Left lung (tissue), 10 donors: ENCODE results near the gene AKT2. TPM values are rescaled to one million over a fixed set of nuclear protein-coding genes. Genes with fewer than 3 reads are reported as not detected.
A peak's percentile ranks its signal among the peaks of the same experiment; 100 is the strongest.

ENCODE experiments used
- ATAC-seq: fragments of 200-7000 bp; cut with Tn5 transposase; one replicate; pipeline ENCODE4 v1.9.1; 2020; ENCODE audit warnings: moderate library complexity
- DNase-seq, 4 donors: peaks; one replicate each; pipeline ENCODE4 v3.0.0-alpha.2; 2013 to 2020
- H3K27ac ChIP-seq, 2 donors: fragments of 200-600 bp; sonication (generic) in 1 of 2; one replicate each; pipeline versions ENCODE4 v1.5.0 to v1.8.0; 2020 to 2021
- H3K27me3 ChIP-seq, 2 donors: fragments of 200-600 bp; sonication (generic) in 1 of 2; one replicate each; pipeline versions ENCODE4 v1.5.0 to v1.8.0; 2020 to 2021
- H3K36me3 ChIP-seq, 2 donors: fragments of 200-600 bp; sonication (generic) in 1 of 2; one replicate each; pipeline versions ENCODE4 v1.5.0 to v1.8.0; 2020 to 2021
- H3K4me1 ChIP-seq, 2 donors: fragments of 200-600 bp; one replicate each; pipeline ENCODE4 v1.8.0; 2021
- H3K4me3 ChIP-seq, 2 donors: fragments of 200-600 bp; sonication (generic) in 1 of 2; one replicate each; pipeline versions ENCODE4 v1.5.0 to v1.8.0; 2020 to 2021; ENCODE audit warnings: mild to moderate bottlenecking in 1 of 2
- H3K9me3 ChIP-seq, 2 donors: fragments of 200-600 bp; sonication (generic) in 1 of 2; one replicate each; pipeline versions ENCODE4 v1.5.0 to v1.8.0; 2020 to 2021
- intact Hi-C, 2 donors: fragments of 100-400 bp; cut with DNase I; formaldehyde crosslinking; loops; one replicate each; pipeline versions ENCODE4 v1.11.2 to v1.14.2; 2022
- polyA plus RNA-seq, 6 donors: library from polyadenylated mRNA; unstranded; fragments of 120-200 nt; gene quantifications; one replicate each; pipeline ENCODE4 v1.2.1, GENCODE V29; 2013; ENCODE audit not compliant: insufficient read length in 6 of 6
- total RNA-seq, 2 donors: library from RNA; stranded (reverse); fragmentation: NEBNext Ultra II Directional; extraction: Animal tissue kit (Norgen Biotek cat#: 25700); gene quantifications; one replicate each; pipeline ENCODE4 v1.2.1, GENCODE V29; 2021
- TF ChIP-seq, protein P1 (sequence below), 2 donors: fragments of 200-600 bp; sonication (generic) in 1 of 2; IDR thresholded peaks; one replicate each; pipeline versions ENCODE4 v1.5.0 to v1.8.0; 2021; ENCODE audit warnings: antibody characterized with exemption in 2 of 2
- donor health status: DM: no; HTN: yes; CAD: no.
- donor health status: DM: no; HTN: no; CAD: no.

Gene AKT2
- total and polyA plus RNA-seq, 8 donors, result 102 to 182 (median 163) TPM

GRCh38 chr19:40216777-40217026, 68.4 kb downstream of the AKT2 start:
- no peak for ATAC-seq
- H3K27ac ChIP-seq, result no peak overlapping the region
- no peak overlapping the region for H3K4me3 ChIP-seq
- intact Hi-C loops, result loop anchor here in 1 of 2 donors (10.0 kb wide), 1 partner anchor 82 kb away; no protein-coding TSS in a partner anchor
- no peaks in the 10 kb centered on the region for H3K9me3 ChIP-seq
- H3K27me3 ChIP-seq, result peaks cover 24 to 66% of the 10 kb centered on the region in 2 donors
- H3K4me1 ChIP-seq, result peaks cover 0 to 3% of the 10 kb centered on the region in 2 donors
- TF ChIP-seq, protein P1, sequence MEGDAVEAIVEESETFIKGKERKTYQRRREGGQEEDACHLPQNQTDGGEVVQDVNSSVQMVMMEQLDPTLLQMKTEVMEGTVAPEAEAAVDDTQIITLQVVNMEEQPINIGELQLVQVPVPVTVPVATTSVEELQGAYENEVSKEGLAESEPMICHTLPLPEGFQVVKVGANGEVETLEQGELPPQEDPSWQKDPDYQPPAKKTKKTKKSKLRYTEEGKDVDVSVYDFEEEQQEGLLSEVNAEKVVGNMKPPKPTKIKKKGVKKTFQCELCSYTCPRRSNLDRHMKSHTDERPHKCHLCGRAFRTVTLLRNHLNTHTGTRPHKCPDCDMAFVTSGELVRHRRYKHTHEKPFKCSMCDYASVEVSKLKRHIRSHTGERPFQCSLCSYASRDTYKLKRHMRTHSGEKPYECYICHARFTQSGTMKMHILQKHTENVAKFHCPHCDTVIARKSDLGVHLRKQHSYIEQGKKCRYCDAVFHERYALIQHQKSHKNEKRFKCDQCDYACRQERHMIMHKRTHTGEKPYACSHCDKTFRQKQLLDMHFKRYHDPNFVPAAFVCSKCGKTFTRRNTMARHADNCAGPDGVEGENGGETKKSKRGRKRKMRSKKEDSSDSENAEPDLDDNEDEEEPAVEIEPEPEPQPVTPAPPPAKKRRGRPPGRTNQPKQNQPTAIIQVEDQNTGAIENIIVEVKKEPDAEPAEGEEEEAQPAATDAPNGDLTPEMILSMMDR (IDR thresholded peaks at IDR 0.05), result no peak
- DNase-seq, result no peak
- H3K36me3 ChIP-seq, result peaks cover 0 to 14% of the 10 kb centered on the region in 2 donors

GRCh38 chr19:40216013-40216776, 69.0 kb downstream of the AKT2 start:
- H3K27ac ChIP-seq, result no peak overlapping the region
- DNase-seq (no peak), ATAC-seq (no peak)
- peaks cover 24 to 61% of the 10 kb centered on the region in 2 donors for H3K27me3 ChIP-seq
- H3K4me3 ChIP-seq, result no peak overlapping the region
- TF ChIP-seq, protein P1 (IDR thresholded peaks at IDR 0.05), result no peak
- H3K36me3 ChIP-seq, result peaks cover 0 to 19% of the 10 kb centered on the region in 2 donors
- H3K4me1 ChIP-seq, result peaks cover 0 to 3% of the 10 kb centered on the region in 2 donors
- intact Hi-C loops, result loop anchor here in 1 of 2 donors (10.0 kb wide), 1 partner anchor 81 kb away; no protein-coding TSS in a partner anchor
- H3K9me3 ChIP-seq, result no peaks in the 10 kb centered on the region

- H3K36me3 ChIP-seq, result peaks cover 0 to 28% of the 10 kb centered on the region in 2 donors
- H3K27ac ChIP-seq, result no peak overlapping the region
- TF ChIP-seq, protein P1 (IDR thresholded peaks at IDR 0.05), result no peak
- H3K4me3 ChIP-seq, result no peak overlapping the region
- peaks cover 0 to 3% of the 10 kb centered on the region in 2 donors for H3K4me1 ChIP-seq
- no peaks in the 10 kb centered on the region for H3K9me3 ChIP-seq
- H3K27me3 ChIP-seq, result peaks cover 24 to 48% of the 10 kb centered on the region in 2 donors
- intact Hi-C loops, result loop anchor here in 1 of 2 donors (10.0 kb wide), 1 partner anchor 80 kb away; no protein-coding TSS in a partner anchor
- DNase-seq (peak in 1 of 4 donors; percentile 73), ATAC-seq (no peak)
These were observed 70.2 kb downstream of the AKT2 start for GRCh38 chr19:40214936-40215335.

DNA sequence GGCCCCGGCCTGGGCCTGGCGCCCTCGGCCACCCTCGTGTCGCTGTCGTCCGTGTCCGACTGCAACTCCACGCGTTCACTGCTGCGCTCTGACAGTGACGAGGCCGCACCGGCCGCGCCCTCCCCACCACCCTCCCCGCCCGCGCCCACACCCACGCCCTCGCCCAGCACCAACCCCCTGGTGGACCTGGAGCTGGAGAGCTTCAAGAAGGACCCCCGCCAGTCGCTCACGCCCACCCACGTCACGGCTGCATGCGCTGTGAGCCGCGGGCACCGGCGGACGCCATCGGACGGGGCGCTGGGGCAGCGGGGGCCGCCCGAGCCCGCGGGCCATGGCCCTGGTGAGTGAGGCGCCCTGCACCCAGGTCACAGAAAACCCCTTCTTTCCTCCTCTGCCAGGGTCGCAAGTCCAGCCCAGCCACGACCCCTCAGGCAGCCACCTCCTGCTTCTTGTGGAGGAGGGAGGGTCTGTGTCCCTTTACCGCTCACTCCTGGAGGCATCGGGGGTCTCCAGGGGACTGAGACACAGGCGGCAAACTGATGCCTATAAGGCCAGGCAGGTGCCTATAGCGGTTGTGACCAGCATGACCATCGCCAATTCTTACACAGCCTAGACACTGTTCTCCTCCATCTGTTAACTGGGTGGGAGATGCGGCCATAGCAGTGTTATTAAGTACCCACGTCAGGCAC, 71.1 kb downstream of the AKT2 start:
- peaks cover 0 to 3% of the 10 kb centered on the region in 2 donors for H3K4me1 ChIP-seq
- H3K9me3 ChIP-seq, result no peaks in the 10 kb centered on the region
- ATAC-seq (no peak), DNase-seq (peak in 1 of 4 donors; percentile 75)
- H3K36me3 ChIP-seq, result peaks cover 0 to 28% of the 10 kb centered on the region in 2 donors
- intact Hi-C loops, result loop anchor here in 1 of 2 donors (10.0 kb wide), 1 partner anchor 79 kb away; no protein-coding TSS in a partner anchor
- TF ChIP-seq, protein P1 (IDR thresholded peaks at IDR 0.05), result no peak
- peaks cover 24 to 39% of the 10 kb centered on the region in 2 donors for H3K27me3 ChIP-seq
- H3K4me3 ChIP-seq, result no peak overlapping the region
- H3K27ac ChIP-seq, result no peak overlapping the region
